DND-41 (cell line): ENCODE data around the gene ADAMTS13.

Experiments used
- CTCF ChIP-seq: IDR thresholded peaks from 2 replicates; pipeline ENCODE4 v1.5.1; 2012; ENCODE audit warnings: borderline replicate concordance, low read length, moderate library complexity, mild to moderate bottlenecking; ENCODE audit not compliant: poor library complexity, severe bottlenecking; ENCODE audit errors: extremely low read depth
- EZH2 ChIP-seq: IDR thresholded peaks from 3 replicates; pipeline ENCODE4 v1.6.1; 2012; ENCODE audit warnings: borderline replicate concordance, low read depth, mild to moderate bottlenecking, moderate library complexity, low read length, inconsistent platforms; ENCODE audit not compliant: severe bottlenecking

DNA sequence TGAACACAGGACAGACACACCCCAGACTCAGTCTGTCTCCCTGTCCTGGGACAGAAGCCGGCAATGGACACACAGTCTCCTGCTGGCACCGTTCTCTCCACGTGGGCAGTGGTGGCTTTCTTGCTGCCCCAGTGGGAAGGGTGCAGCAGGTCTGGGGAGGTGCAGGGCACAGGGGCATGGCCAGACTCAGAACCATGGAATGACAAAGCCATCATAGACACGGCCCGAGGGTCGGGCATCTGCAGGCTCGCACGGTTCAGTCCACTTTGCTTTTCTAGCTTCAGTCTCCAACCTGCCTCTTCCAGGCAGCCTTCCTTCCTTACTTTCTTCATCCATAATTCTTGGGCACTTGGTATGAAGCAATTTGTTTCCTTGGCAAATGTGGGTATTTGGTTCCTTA, 85.9 kb downstream of the ADAMTS13 start:
- TF ChIP-seq EZH2: no peak
- TF ChIP-seq CTCF: no peak
